Stimulated activated naive CD4-positive, alpha-beta T cell treated with Interleukin-2 at 50 U/mL for 16 hours (primary cell): ENCODE data around the gene MTUS2.
"Not testable (repeated sequence)": the region's sequence is repeated elsewhere in the genome, so short reads cannot be mapped to it uniquely, and the experiment has no call there.

Source experiments
- DNase-seq: peaks from one replicate; lab custom pipeline; 2025; lab: John Stamatoyannopoulos, UW

MTUS2 gene

GRCh38 chr13:29165216-29165615 is 345.1 kb downstream of the MTUS2 start:
- no peak for DNase-seq

GRCh38 chr13:29165840-29166239 is 345.7 kb downstream of the MTUS2 start:
- no peak for DNase-seq

GRCh38 chr13:29170436-29171082 is 350.4 kb downstream of the MTUS2 start:
- no peak for DNase-seq

GRCh38 chr13:29171244-29171643 is 351.1 kb downstream of the MTUS2 start:
- no peak for DNase-seq

GRCh38 chr13:29174093-29174492 is 354.0 kb downstream of the MTUS2 start:
- no peak for DNase-seq

GRCh38 chr13:29175250-29175873 is 355.2 kb downstream of the MTUS2 start:
- DNase-seq, result no peak

GRCh38 chr13:29180055-29180454 is 359.9 kb downstream of the MTUS2 start:
- no peak for DNase-seq

- DNase-seq, result no peak
These were observed 362.1 kb downstream of the MTUS2 start for GRCh38 chr13:29182216-29182615.

- no peak for DNase-seq
These were observed 365.8 kb downstream of the MTUS2 start for GRCh38 chr13:29185926-29186325.

- DNase-seq, result no peak
These were observed 367.4 kb downstream of the MTUS2 start for GRCh38 chr13:29187584-29187983.

GRCh38 chr13:29190298-29190697 is 370.2 kb downstream of the MTUS2 start:
- DNase-seq, result no peak

- no peak for DNase-seq
These were observed 372.9 kb downstream of the MTUS2 start for GRCh38 chr13:29193083-29193482.

- DNase-seq, result no peak
These were observed 375.3 kb downstream of the MTUS2 start for GRCh38 chr13:29195456-29195855.

GRCh38 chr13:29196409-29197074 is 376.4 kb downstream of the MTUS2 start:
- DNase-seq, result no peak

GRCh38 chr13:29202753-29203152 is 382.6 kb downstream of the MTUS2 start:
- DNase-seq, result not testable (repeated sequence)

GRCh38 chr13:29204651-29205050 is 384.5 kb downstream of the MTUS2 start:
- no peak for DNase-seq

- DNase-seq, result no peak
These were observed 390.5 kb downstream of the MTUS2 start for GRCh38 chr13:29210676-29211075.

GRCh38 chr13:29211162-29211561 is 391.0 kb downstream of the MTUS2 start:
- DNase-seq, result not testable (repeated sequence)

- no peak for DNase-seq
These were observed 402.3 kb downstream of the MTUS2 start for GRCh38 chr13:29222458-29222857.

GRCh38 chr13:29224206-29224605 is 404.1 kb downstream of the MTUS2 start:
- no peak for DNase-seq

GRCh38 chr13:29227576-29227975 is 407.4 kb downstream of the MTUS2 start:
- no peak for DNase-seq

- no peak for DNase-seq
These were observed 410.2 kb downstream of the MTUS2 start for GRCh38 chr13:29230299-29230845.
